CD4-positive, alpha-beta T cell treated with Interleukin-2 at 100 ng/mL for 4 hours (primary cell): ENCODE measurements around the gene HINT3.
"Not testable (repeated sequence)": the region's sequence is repeated elsewhere in the genome, so short reads cannot be mapped to it uniquely, and the experiment has no call there.

Experiments used
- DNase-seq: peaks from one replicate; pipeline ENCODE4 v3.0.0-alpha.2; 2020; ENCODE audit warnings: low spot score

Gene HINT3

GRCh38 chr6:125940247-125941041, 16.1 kb upstream of the HINT3 start:
- DNase-seq: no peak

GRCh38 chr6:125942672-125943527, 13.7 kb upstream of the HINT3 start:
- DNase-seq: no peak

DNA sequence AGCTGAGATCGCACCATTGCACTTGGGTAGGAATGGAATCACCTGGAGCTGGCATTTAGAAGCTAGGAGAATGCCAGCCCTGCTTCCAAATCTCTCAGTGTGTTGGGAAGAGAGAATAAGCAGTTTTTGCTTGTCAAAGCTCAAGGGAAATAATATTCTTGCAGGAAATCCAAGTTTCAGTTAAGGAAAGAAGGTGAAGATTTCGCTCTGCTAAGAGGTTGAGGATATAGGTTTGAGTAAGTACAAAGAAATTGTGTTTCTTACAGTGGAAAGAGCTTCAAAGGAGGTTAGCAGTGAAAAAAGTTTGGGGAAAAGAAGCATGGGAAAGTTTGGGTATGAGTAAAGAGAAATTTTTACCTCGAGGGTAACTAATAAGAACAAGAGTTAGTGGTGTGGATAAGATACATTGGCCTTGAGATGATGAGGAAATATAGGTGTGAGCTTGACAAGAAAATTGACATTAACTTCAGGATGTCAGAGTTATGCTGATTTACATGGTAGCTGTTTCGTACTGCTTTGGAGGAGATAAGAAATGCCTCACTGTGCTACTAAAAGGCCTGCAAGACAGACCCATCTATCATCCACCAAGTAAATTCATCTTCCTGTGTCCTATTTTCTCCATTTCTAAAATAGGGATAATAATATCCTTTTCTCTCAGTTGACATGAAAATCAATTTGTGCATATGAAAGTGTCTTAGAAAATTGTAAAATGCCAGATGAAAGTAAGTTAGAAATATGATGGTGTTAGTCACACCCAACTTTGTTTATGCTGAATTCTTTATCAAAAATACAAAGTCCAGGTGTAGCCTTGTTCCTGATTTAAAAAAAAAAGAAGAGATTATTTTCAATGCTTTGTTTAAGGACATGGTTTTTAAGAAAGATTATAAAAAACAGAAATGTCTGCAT, 12.8 kb upstream of the HINT3 start:
- DNase-seq: no peak

DNA sequence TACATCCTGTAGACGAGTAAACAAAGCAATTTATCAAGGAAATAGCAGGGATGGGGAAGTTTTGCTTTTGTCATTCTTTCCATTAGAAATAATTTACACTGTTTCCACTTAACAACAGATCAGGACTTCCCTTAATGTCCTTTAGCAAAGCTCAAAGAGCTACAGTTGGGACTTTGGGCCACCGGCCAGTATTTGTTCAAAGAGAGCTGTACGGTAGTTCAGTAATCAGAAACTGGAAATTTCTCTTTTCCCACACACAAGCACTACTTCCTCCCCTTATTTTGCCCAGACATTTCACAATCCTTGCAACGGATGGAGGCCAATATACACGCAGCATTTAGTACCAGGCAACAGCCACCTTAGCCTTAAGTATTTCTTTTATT, 12.1 kb upstream of the HINT3 start:
- no peak for DNase-seq

GRCh38 chr6:125944896-125945295, 11.7 kb upstream of the HINT3 start:
- no peak for DNase-seq

DNA sequence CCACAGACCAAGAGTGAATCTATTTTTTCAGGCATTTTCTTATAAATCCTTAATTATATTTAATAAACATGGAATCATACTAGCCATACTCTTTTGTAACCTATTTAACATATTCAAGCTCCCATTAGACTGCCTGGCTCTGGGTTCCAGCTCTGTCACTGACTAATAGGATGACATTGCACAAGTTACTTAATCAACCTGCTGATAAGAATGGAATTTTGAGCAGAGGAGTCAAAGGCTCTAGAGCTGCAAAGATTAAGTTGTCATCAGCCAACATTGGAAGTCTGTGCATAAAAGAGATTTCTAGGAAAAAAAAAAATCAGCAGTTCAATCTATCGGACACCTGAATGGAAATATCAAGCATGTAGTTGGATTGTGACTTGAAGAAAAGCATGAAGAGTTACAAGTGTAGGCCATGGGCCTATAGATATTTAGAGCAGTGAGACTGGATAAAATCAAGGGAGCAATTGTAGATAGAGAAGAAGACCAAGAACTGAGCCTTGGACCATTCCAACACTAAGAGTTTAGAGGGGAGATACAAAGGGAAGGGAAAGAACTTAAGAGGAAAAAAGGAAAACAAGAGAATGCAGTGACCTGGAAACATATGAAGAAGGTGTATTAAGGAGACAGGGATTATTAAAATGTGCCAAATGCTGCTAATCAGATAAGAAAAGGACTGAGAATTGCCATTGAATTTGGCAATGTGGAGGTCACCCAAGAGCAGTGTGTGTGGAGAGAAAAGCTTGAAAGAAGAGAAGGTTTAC, 11.0 kb upstream of the HINT3 start:
- no peak for DNase-seq

DNA sequence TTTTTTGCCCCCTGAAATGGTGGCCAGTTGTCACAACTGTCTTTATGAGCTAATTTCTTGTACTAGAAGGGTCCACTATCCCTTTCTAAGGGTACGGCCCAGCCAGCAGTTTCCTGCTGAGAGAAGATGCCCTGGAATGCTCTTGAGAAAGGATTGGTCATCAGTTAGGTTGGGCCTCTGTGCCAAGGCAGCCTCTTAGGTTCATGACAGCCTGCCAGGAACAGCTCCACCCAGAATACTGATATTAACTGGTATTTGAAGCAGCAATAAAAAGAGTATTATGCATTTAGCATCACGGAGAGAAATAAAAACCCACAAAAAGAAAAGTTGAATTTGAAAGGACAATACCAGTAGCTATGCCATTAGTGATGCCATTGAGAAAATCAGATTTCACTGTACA, 9.0 kb upstream of the HINT3 start:
- no peak for DNase-seq

DNA sequence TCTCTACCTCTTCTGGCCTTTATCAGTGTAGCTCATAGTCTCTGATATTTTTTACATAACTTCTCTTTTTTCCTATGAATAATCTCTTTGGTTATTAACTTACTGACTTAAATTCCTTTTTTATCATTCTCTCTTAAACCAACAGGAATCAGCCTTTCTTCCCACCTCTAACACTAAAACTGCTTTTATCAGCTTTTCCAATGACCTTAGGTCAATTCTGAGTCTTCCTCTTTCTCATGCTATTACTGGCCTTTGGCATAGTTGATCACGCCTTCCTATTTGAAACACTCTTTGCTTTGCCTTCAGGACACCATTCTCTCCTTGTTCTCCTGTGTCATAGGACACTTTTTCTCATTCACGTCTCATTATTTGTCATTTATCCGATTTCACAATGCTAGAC, 8.1 kb upstream of the HINT3 start:
- no peak for DNase-seq

GRCh38 chr6:125949069-125949468, 7.5 kb upstream of the HINT3 start:
- DNase-seq: no peak

DNA sequence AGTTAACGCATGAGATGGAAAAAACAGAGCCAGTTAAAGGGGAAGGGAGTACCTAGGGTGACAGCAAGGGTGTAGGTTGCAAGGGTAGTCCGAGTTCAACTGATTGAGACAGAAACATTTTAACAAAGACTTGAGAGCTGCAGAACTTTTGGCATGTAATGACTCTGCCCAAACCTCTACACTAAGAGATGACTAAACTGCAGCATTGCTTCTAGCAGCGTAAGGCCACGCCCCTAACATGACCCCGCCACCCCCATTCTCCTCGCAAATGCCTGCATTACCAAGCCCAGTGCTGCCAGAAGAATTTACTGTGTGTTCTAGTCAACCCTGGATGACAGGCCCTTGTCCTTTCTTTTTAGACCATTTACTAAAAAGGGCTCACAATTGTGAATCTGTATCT, 6.3 kb upstream of the HINT3 start:
- DNase-seq: no peak

DNA sequence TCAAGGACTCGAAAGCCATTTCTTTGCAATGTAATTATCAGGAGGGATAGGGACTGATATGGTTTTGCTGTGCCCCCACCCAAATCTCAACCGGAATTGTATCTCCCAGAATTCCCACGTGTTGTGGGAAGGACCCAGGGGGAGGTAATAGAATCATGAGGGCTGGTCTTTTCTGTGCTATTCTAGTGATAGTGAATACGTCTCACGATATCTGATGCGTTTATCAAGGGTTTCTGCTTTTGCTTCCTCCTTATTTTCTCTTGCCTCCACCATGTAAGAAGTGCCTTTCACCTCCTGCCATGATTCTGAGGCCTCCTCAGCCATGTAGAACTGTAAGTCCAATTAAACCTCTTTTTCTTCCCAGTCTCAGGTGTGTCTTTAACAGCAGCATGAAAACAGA, 5.9 kb upstream of the HINT3 start:
- DNase-seq: not testable (repeated sequence)

DNA sequence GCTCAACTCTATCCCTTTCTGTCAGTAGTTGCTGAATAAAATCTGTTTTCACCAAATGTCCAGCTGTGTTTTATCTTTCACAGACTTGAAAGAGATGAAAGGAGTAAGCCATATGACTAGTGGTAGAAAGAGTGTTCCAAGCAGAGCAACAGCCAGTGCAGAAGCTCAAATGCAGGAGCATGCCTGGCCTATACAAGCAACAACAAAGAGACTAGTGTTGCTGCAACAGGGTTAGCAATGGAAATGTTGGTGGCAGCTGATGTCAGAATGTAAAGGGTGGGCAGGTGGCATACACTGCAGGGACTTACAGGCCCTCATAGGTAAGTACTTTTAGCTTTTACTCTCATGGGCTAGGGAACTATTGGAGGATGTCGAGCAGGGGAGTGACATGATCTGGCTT, 5.2 kb upstream of the HINT3 start:
- no peak for DNase-seq

DNA sequence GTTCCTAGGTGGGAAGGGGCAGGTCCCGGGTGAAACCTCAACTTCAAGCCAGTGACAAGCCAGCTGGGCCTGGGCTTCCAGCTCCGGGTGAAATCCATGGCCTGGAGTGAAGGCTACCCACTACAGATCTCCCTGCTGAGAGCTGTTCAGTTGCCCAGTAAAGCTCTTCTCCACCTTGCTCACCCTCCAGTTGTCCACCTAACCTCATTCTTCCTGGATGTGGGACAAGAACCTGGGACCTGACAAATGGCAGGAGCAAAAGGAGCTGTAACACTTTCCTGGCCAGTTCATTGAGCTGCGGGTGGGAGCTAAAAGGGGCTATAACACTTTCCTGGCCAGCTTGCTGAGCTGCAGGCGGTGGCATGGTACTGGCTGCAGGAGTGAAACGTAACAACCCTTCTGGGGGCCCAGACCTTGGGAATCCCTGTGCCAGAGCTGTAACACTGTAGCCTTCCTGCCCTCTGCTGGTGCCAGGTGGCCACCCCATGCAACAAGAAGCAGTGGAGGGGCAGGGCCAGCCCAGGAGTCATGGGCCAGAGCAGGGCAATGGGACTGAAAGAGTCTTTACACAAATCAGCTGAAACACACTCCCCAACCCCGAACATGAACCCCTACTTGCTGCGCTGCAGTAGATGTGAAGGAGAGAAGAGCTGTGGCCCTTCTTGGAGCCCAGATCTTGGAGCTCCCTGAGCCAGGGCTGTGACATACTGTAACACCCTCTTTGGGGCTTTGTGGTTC, 3.6 kb upstream of the HINT3 start:
- DNase-seq: no peak

GRCh38 chr6:125953502-125953875, 3.1 kb upstream of the HINT3 start:
- no peak for DNase-seq

DNA sequence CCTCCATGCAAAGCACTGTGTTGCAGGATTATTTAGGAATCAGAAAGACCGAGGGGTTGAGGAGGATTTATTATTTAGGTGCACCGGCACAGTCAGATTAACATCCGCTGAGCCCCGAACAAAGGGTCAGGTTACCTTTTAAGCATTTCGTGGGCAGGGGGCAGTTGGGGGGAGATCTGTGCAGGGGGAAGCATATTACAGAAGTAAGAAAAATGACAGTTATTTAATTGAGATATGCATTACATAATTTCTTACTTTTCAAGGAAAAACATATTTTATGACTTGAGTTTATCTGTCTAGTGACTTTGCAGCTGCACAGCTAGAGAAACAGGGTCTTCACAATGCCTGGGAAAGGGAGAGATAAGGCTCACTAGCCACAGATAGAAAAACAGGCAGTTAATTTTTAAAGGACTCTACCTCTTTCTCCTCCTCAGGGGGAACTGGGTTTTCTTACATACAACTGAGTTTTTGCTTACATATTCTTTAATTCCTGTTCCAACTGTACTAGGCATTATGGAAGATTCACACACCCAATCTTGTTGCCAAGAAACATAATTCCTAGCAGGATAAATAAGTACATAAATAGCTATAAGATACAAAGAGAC, 1.7 kb upstream of the HINT3 start:
- no peak for DNase-seq

GRCh38 chr6:125955973-125956372, 597 bp upstream of the HINT3 start:
- DNase-seq: no peak

DNA sequence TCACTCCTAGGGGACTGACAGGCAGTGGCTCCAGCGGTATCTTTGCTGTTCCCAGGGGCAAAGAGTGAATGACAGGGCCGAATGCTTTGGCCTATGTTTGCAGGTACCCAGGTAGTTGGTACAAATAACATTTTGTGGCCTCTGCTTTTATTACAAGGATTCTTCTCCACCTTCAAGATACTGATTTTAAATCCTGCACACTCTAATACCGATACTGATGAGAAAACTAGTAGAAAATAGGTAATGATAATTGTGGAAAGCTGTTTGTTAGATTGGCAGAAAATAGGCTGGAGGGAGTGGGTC, 772 bp downstream of the HINT3 start:
- DNase-seq: no peak

GRCh38 chr6:125957845-125958244, 1.3 kb downstream of the HINT3 start:
- no peak for DNase-seq

GRCh38 chr6:125959041-125959440, 2.5 kb downstream of the HINT3 start:
- no peak for DNase-seq

DNA sequence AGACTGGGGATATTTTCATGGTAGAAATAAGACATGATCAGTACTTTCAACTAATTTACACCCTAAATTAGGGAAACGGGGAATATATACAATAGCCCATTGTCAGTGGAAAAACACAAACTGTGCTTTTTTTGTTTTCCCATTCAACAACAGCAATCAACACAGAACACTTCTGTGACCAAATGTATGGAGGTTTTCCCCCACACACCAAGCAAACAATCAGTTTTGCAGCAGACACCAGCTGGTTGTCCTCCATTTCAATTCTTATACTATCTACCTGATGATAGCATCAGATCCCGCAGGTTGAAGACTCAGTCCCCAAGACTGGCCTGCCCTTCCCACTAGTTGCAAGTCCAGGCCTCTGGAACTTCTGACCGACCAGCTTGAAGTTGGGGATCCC, 4.5 kb downstream of the HINT3 start:
- DNase-seq: no peak
